ENCODE data around the gene SOAT1.

The SOAT1 gene

GRCh38 chr1:179334440-179334839 lies 40.8 kb downstream of the SOAT1 start:
- TF ChIP-seq TCF12 (IDR thresholded peaks at IDR 0.05; ENCODE audit: low read depth) (no peak), TEAD4 (IDR thresholded peaks at IDR 0.05) (no peak)

- TF ChIP-seq ZBTB7A (IDR thresholded peaks at IDR 0.05; ENCODE audit: low read depth), result no peak
Observed at GRCh38 chr1:179337288-179337687, 43.7 kb downstream of the SOAT1 start.

GRCh38 chr1:179337942-179338560 lies 44.5 kb downstream of the SOAT1 start:
- TF ChIP-seq CEBPB (IDR thresholded peaks at IDR 0.05) (no peak), YY1 (IDR thresholded peaks at IDR 0.05; ENCODE audit: low read depth) (no peak), REST (IDR thresholded peaks at IDR 0.05; ENCODE audit: low read depth) (no peak)

DNA sequence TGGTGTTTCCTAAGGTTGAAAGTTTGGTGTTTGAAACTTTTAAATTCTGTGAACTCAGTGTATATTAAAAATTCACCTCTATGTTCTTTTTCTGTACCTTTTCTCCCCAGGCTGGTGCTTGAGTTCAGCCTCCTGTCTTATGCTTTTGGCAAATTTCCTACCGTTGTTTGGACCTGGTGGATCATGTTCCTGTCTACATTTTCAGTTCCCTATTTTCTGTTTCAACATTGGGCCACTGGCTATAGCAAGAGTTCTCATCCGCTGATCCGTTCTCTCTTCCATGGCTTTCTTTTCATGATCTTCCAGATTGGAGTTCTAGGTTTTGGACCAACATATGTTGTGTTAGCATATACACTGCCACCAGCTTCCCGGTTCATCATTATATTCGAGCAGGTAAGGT lies 47.3 kb downstream of the SOAT1 start:
- TF ChIP-seq, protein P1, sequence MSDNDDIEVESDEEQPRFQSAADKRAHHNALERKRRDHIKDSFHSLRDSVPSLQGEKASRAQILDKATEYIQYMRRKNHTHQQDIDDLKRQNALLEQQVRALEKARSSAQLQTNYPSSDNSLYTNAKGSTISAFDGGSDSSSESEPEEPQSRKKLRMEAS (IDR thresholded peaks at IDR 0.05), result no peak
- TF ChIP-seq FOXM1 (IDR thresholded peaks at IDR 0.05; ENCODE audit: borderline replicate concordance, low read depth) (no peak), ZBTB7A (IDR thresholded peaks at IDR 0.05; ENCODE audit: low read depth) (no peak), CREB1 (IDR thresholded peaks at IDR 0.05; ENCODE audit: low read depth) (no peak), RAD21 (IDR thresholded peaks at IDR 0.05; ENCODE audit: low read depth) (no peak), NFIC (IDR thresholded peaks at IDR 0.05) (no peak)

- TF ChIP-seq, protein P1 (IDR thresholded peaks at IDR 0.05), result no peak
- TF ChIP-seq TEAD4 (IDR thresholded peaks at IDR 0.05) (no peak), TAF1 (IDR thresholded peaks at IDR 0.05; ENCODE audit: low read depth) (no peak), EGR1 (IDR thresholded peaks at IDR 0.05) (no peak), YY1 (IDR thresholded peaks at IDR 0.05; ENCODE audit: low read depth) (no peak), REST (IDR thresholded peaks at IDR 0.05; ENCODE audit: low read depth) (no peak), ZBTB7A (IDR thresholded peaks at IDR 0.05; ENCODE audit: low read depth) (no peak), CREB1 (IDR thresholded peaks at IDR 0.05; ENCODE audit: low read depth) (no peak), USF1 (IDR thresholded peaks at IDR 0.05) (no peak), RAD21 (IDR thresholded peaks at IDR 0.05; ENCODE audit: low read depth) (no peak), EP300 (IDR thresholded peaks at IDR 0.05; ENCODE audit: borderline replicate concordance) (no peak), NFIC (IDR thresholded peaks at IDR 0.05) (no peak), TCF12 (IDR thresholded peaks at IDR 0.05; ENCODE audit: low read depth) (no peak), CEBPB (IDR thresholded peaks at IDR 0.05) (no peak), FOXM1 (IDR thresholded peaks at IDR 0.05; ENCODE audit: borderline replicate concordance, low read depth) (no peak)
Observed at GRCh38 chr1:179341943-179342547, 48.4 kb downstream of the SOAT1 start.

- TF ChIP-seq, protein P1 (IDR thresholded peaks at IDR 0.05), result no peak
Observed at GRCh38 chr1:179342740-179343404, 49.3 kb downstream of the SOAT1 start.

DNA sequence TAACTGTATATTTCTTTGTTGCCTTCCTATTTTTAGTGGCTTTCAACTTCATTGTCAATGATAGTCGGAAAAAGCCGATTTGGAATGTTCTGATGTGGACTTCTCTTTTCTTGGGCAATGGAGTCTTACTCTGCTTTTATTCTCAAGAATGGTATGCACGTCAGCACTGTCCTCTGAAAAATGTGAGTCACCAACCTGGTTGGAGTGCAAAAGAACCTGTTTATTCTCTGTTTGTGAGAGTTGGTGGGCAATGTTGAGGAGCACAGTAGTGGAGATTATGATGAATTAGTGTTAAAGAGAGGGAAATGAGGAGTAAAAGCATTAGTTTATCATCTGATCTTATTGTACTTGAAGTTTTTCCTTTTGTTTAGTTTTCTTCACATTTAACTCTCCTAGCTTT lies 57.7 kb downstream of the SOAT1 start:
- TF ChIP-seq NFIC (IDR thresholded peaks at IDR 0.05), result no peak
- no peak for TF ChIP-seq CREB1 (IDR thresholded peaks at IDR 0.05; ENCODE audit: low read depth)
- no peak for TF ChIP-seq USF1 (IDR thresholded peaks at IDR 0.05)
- no peak for TF ChIP-seq TEAD4 (IDR thresholded peaks at IDR 0.05)
- TF ChIP-seq YY1 (IDR thresholded peaks at IDR 0.05; ENCODE audit: low read depth), result no peak
- TF ChIP-seq EP300 (IDR thresholded peaks at IDR 0.05; ENCODE audit: borderline replicate concordance), result no peak
- no peak for TF ChIP-seq FOXM1 (IDR thresholded peaks at IDR 0.05; ENCODE audit: borderline replicate concordance, low read depth)
- TF ChIP-seq ZBTB7A (IDR thresholded peaks at IDR 0.05; ENCODE audit: low read depth), result no peak
- no peak for TF ChIP-seq EGR1 (IDR thresholded peaks at IDR 0.05)
- TF ChIP-seq TAF1 (IDR thresholded peaks at IDR 0.05; ENCODE audit: low read depth), result no peak
- TF ChIP-seq RAD21 (IDR thresholded peaks at IDR 0.05; ENCODE audit: low read depth), result no peak
- TF ChIP-seq CEBPB (IDR thresholded peaks at IDR 0.05), result no peak
- no peak for TF ChIP-seq TCF12 (IDR thresholded peaks at IDR 0.05; ENCODE audit: low read depth)
- TF ChIP-seq REST (IDR thresholded peaks at IDR 0.05; ENCODE audit: low read depth), result no peak
- TF ChIP-seq, protein P1 (IDR thresholded peaks at IDR 0.05), result no peak
